ENCODE measurements around the gene PKDREJ. TPM values are rescaled to one million over a fixed set of nuclear protein-coding genes. Genes with fewer than 3 reads are reported as not detected.

PKDREJ gene
- total RNA-seq, 1 experiment from 2014 or later: not detected

- intact Hi-C loops (cut with micrococcal nuclease): no loop called here
- H3K4me1 ChIP-seq (ENCODE audit: control insufficient read depth in 1 of 2, insufficient read depth in 2 of 2, low read length in 2 of 2): no peaks in the 10 kb centered on the region
- peaks cover 0 to 3% of the 10 kb centered on the region in 2 experiments; a peak in 1 of 4 replicates for H3K9me3 ChIP-seq (ENCODE audit: control insufficient read depth in 1 of 2, insufficient read depth in 1 of 2, low read depth in 1 of 2, low read length in 2 of 2)
- no peaks in the 10 kb centered on the region for H3K9me2 ChIP-seq (ENCODE audit: insufficient read depth)
- BruUV-seq (replicated peaks): no TSS peak
- H3K4me3 ChIP-seq (replicated peaks in 1 of 2; ENCODE audit: low read depth in 1 of 2, low read length in 2 of 2): no peak overlapping the region
- no peaks in the 10 kb centered on the region for H3K79me2 ChIP-seq (ENCODE audit: insufficient read depth, low read length)
- H3K27ac ChIP-seq (ENCODE audit: low read depth, low read length): no peak overlapping the region
- no peaks in the 10 kb centered on the region for H3K27me3 ChIP-seq (ENCODE audit: insufficient read depth, low read length)
- DNase-seq (ENCODE audit: low read depth, low spot score) (no peak), ATAC-seq (no peak)
- ChIA-PET RAD21 (ENCODE audit: low non-redundant PET in 1 of 2, low total read pairs in 2 of 2, uncharacterized antibody in 2 of 2, unreplicated experiment in 2 of 2) (no interaction called here), POLR2A (no interaction called here), CTCF (no interaction called here)
- no peak overlapping the region for H3K4me2 ChIP-seq (ENCODE audit: low read length)
- no peak overlapping the region for H2AFZ ChIP-seq (ENCODE audit: low read depth, low read length, poor library complexity, severe bottlenecking)
- H3K36me3 ChIP-seq (ENCODE audit: control insufficient read depth in 1 of 2, insufficient read depth in 2 of 2, low read length in 2 of 2): peaks cover 30 to 39% of the 10 kb centered on the region in 2 experiments
- no peak overlapping the region for H3K9ac ChIP-seq (ENCODE audit: low read length)
- no peaks in the 10 kb centered on the region for H4K20me1 ChIP-seq (ENCODE audit: insufficient read depth)
- TF ChIP-seq, protein P1, sequence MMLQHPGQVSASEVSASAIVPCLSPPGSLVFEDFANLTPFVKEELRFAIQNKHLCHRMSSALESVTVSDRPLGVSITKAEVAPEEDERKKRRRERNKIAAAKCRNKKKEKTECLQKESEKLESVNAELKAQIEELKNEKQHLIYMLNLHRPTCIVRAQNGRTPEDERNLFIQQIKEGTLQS (IDR thresholded peaks at IDR 0.05): no peak
- TF ChIP-seq ELF1 (IDR thresholded peaks at IDR 0.05; ENCODE audit: borderline replicate concordance, low read depth) (no peak), FOSL1 (IDR thresholded peaks at IDR 0.05; ENCODE audit: low read depth) (no peak), CEBPB (IDR thresholded peaks at IDR 0.05; ENCODE audit: low read depth) (no peak), TCF7L2 (IDR thresholded peaks at IDR 0.05; ENCODE audit: borderline replicate concordance, extremely low read depth, insufficient read depth, insufficient read length) (no peak), POLR2AphosphoS5 (IDR thresholded peaks at IDR 0.05; ENCODE audit: low read depth, low read length) (no peak), RAD21 (IDR thresholded peaks at IDR 0.05; ENCODE audit: low read depth) (no peak), CBX3 (IDR thresholded peaks at IDR 0.05; ENCODE audit: low read depth) (no peak), SIN3A (IDR thresholded peaks at IDR 0.05; ENCODE audit: low read depth) (no peak), JUND (IDR thresholded peaks at IDR 0.05) (no peak)
Observed at GRCh38 chr22:46280063-46280817, 17.1 kb upstream of the PKDREJ start.
